Measurements from ENCODE around the gene SPR.
A peak's percentile ranks its signal among the peaks of the same experiment; 100 is the strongest.
"Not testable (repeated sequence)": the region's sequence is repeated elsewhere in the genome, so short reads cannot be mapped to it uniquely, and the experiment has no call there.

SPR gene

GRCh38 chr2:72888438-72889202 is 1.4 kb downstream of the SPR start:
- no peak for DNase-seq (ENCODE audit: low spot score)

GRCh38 chr2:72889991-72890390 is 2.8 kb downstream of the SPR start:
- DNase-seq (ENCODE audit: low spot score), result no peak

GRCh38 chr2:72891091-72891818 is 4.0 kb downstream of the SPR start:
- no peak for DNase-seq (ENCODE audit: low spot score)

- DNase-seq (ENCODE audit: low spot score), result peak; percentile 49
Observed at GRCh38 chr2:72892506-72893173, 5.4 kb downstream of the SPR start.

- DNase-seq (ENCODE audit: low spot score), result no peak
Observed at GRCh38 chr2:72893594-72894319, 6.5 kb downstream of the SPR start.

- DNase-seq (ENCODE audit: low spot score), result no peak
Observed at GRCh38 chr2:72894514-72894913, 7.3 kb downstream of the SPR start.

GRCh38 chr2:72895154-72895553 is 7.9 kb downstream of the SPR start:
- no peak for DNase-seq (ENCODE audit: low spot score)

- no peak for DNase-seq (ENCODE audit: low spot score)
Observed at GRCh38 chr2:72895759-72896281, 8.6 kb downstream of the SPR start.

GRCh38 chr2:72896446-72896845 is 9.2 kb downstream of the SPR start:
- no peak for DNase-seq (ENCODE audit: low spot score)

- no peak for DNase-seq (ENCODE audit: low spot score)
Observed at GRCh38 chr2:72897785-72898584, 10.8 kb downstream of the SPR start.

GRCh38 chr2:72898585-72898906 is 11.3 kb downstream of the SPR start:
- no peak for DNase-seq (ENCODE audit: low spot score)

- no peak for DNase-seq (ENCODE audit: low spot score)
Observed at GRCh38 chr2:72900191-72900825, 13.1 kb downstream of the SPR start.

- no peak for DNase-seq (ENCODE audit: low spot score)
Observed at GRCh38 chr2:72901426-72901825, 14.2 kb downstream of the SPR start.

GRCh38 chr2:72907369-72907768 is 20.2 kb downstream of the SPR start:
- DNase-seq (ENCODE audit: low spot score), result not testable (repeated sequence)

- DNase-seq (ENCODE audit: low spot score), result no peak
Observed at GRCh38 chr2:72908741-72909140, 21.5 kb downstream of the SPR start.

GRCh38 chr2:72911256-72911655 is 24.0 kb downstream of the SPR start:
- DNase-seq (ENCODE audit: low spot score), result no peak

GRCh38 chr2:72913486-72914205 is 26.4 kb downstream of the SPR start:
- DNase-seq (ENCODE audit: low spot score), result no peak

- no peak for DNase-seq (ENCODE audit: low spot score)
Observed at GRCh38 chr2:72914206-72914559, 27.0 kb downstream of the SPR start.

- no peak for DNase-seq (ENCODE audit: low spot score)
Observed at GRCh38 chr2:72914589-72915319, 27.5 kb downstream of the SPR start.
